ENCODE results near the gene PARD3B.

DNA sequence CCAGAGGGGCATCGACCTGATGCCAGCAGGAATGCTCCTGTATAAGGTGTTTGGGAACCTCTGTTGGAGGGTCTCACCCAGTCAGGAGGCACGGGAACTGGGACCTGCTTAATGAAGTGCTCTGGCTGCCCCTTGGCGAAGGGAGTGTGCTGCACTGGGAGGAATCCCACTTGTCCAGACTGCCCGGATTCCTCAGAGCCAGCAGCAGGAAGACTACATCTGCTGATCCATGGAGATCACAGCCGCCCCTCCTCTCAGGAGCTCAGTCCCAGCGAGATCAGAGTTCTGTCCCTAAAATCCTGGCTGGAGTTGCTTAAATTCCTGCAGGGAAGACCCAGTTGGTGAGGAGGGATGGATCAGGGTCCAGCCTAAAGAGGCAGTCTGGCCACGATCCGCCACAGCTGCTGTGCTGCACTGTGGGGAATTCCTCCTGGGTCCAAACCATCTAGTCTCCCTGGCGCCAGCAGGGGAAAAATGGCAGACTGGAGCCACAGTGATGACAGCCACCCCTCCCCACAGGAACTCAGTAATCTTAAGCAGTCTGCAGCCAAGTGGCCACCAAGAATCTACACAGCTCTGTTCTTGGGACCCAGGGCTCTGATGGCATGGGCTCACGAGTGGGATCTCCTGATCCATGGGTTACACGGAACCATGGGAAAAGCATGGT is 1060.5 kb downstream of the PARD3B start:
- TF ChIP-seq, protein P1, sequence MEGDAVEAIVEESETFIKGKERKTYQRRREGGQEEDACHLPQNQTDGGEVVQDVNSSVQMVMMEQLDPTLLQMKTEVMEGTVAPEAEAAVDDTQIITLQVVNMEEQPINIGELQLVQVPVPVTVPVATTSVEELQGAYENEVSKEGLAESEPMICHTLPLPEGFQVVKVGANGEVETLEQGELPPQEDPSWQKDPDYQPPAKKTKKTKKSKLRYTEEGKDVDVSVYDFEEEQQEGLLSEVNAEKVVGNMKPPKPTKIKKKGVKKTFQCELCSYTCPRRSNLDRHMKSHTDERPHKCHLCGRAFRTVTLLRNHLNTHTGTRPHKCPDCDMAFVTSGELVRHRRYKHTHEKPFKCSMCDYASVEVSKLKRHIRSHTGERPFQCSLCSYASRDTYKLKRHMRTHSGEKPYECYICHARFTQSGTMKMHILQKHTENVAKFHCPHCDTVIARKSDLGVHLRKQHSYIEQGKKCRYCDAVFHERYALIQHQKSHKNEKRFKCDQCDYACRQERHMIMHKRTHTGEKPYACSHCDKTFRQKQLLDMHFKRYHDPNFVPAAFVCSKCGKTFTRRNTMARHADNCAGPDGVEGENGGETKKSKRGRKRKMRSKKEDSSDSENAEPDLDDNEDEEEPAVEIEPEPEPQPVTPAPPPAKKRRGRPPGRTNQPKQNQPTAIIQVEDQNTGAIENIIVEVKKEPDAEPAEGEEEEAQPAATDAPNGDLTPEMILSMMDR (IDR thresholded peaks at IDR 0.05) = no peak
- no peak for TF ChIP-seq POLR2A (IDR thresholded peaks at IDR 0.05)
